Measurements from ENCODE around the gene UGT2A3. TPM values are rescaled to one million over a fixed set of nuclear protein-coding genes. Genes with fewer than 3 reads are reported as not detected.

The UGT2A3 gene
- total and polyA plus RNA-seq, 2 of the 8 experiments (the other 6 are each of a cell fraction or from before 2014, with no cell fraction given) = not detected

- no peak for TF ChIP-seq CHD7 (IDR thresholded peaks at IDR 0.05; ENCODE audit: insufficient replicate concordance, low read length)
- no peak for TF ChIP-seq SUZ12 (IDR thresholded peaks at IDR 0.05; ENCODE audit: low read length)
- TF ChIP-seq KDM5A (IDR thresholded peaks at IDR 0.05; ENCODE audit: low read length) = no peak
- no peak for TF ChIP-seq CHD2 (IDR thresholded peaks at IDR 0.05; ENCODE audit: low read length)
- no peak for TF ChIP-seq PHF8 (conservative IDR thresholded peaks at IDR 0.05; ENCODE audit: low read depth, low read length)
- no peak for TF ChIP-seq EZH2 (IDR thresholded peaks at IDR 0.05; ENCODE audit: low read depth, low read length, severe bottlenecking)
- no peak for TF ChIP-seq TBP (IDR thresholded peaks at IDR 0.05; ENCODE audit: low read depth, low read length)
- no peak for TF ChIP-seq RBBP5 (IDR thresholded peaks at IDR 0.05; ENCODE audit: borderline replicate concordance, low read depth, low read length)
- no peak for TF ChIP-seq TEAD4 (IDR thresholded peaks at IDR 0.05; ENCODE audit: low read depth, low read length)
- no peak for TF ChIP-seq NRF1 (IDR thresholded peaks at IDR 0.05; ENCODE audit: low read depth, low read length)
- no peak for TF ChIP-seq JUND (IDR thresholded peaks at IDR 0.05; ENCODE audit: low read length)
- TF ChIP-seq RNF2 (IDR thresholded peaks at IDR 0.05; ENCODE audit: borderline replicate concordance, low read depth, low read length, missing control alignments, poor library complexity, severe bottlenecking) = no peak
Observed at GRCh38 chr4:68909385-68909784, 42.2 kb downstream of the UGT2A3 start (continued).
